H1 (cell line): ENCODE results near the gene PTPRE. TPM values are rescaled to one million over a fixed set of nuclear protein-coding genes. Genes with fewer than 3 reads are reported as not detected.

Experiments used
- CTCF ChIA-PET: fragments of 300-600 bp; sonication (Branson Sonifier 250); formaldehyde crosslinking; loops from one replicate; lab custom pipeline; 2021; ENCODE audit not compliant: partially characterized antibody; lab: Charles Lee
- POLR2A ChIA-PET: fragments of 300-600 bp; sonication (Branson Sonifier 250); formaldehyde crosslinking; loops from one replicate; lab custom pipeline; 2021; ENCODE audit warnings: inconsistent platforms; ENCODE audit not compliant: partially characterized antibody; lab: Charles Lee
- DNase-seq, 2 experiments: peaks; one replicate each; pipeline versions ENCODE4 v3.0.0 to v3.0.0-alpha.2; 2010 to 2022; ENCODE audit warnings: low spot score in 2 of 2, low read depth in 1 of 2, mixed read lengths in 1 of 2
- FAIRE-seq: peaks from 2 replicates; lab custom pipeline; 2011; peaks lifted over from hg19 to GRCh38; lab: Jason Lieb, UNC
- H2AFZ ChIP-seq: 2 replicates; pipeline ENCODE4 v1.8.1; 2012; ENCODE audit warnings: low read length, inconsistent platforms
- H2AK5ac ChIP-seq: 2 replicates; pipeline ENCODE4 v1.6.1; 2013; ENCODE audit warnings: low read depth, low read length
- H2BK120ac ChIP-seq: replicated peaks from 2 replicates; pipeline ENCODE3; 2013; ENCODE audit warnings: low read depth, low read length, inconsistent platforms
- H2BK12ac ChIP-seq: 2 replicates; pipeline ENCODE4 v1.6.1; 2013; ENCODE audit warnings: low read depth, low read length
- H2BK15ac ChIP-seq: 2 replicates; pipeline ENCODE4 v1.6.1; 2013; ENCODE audit warnings: low read length
- H2BK20ac ChIP-seq: 2 replicates; pipeline ENCODE4 v1.6.1; 2013; ENCODE audit warnings: low read length
- H2BK5ac ChIP-seq: 2 replicates; pipeline ENCODE4 v1.6.1; 2013; ENCODE audit warnings: low read depth, low read length
- H3K14ac ChIP-seq: 2 replicates; pipeline ENCODE4 v1.6.1; 2013; ENCODE audit warnings: inconsistent platforms; ENCODE audit not compliant: insufficient read length
- H3K18ac ChIP-seq: 2 replicates; pipeline ENCODE4 v1.6.1; 2013; ENCODE audit warnings: low read length; ENCODE audit errors: extremely low read depth
- H3K23ac ChIP-seq: 2 replicates; pipeline ENCODE4 v1.6.1; 2013; ENCODE audit warnings: inconsistent platforms; ENCODE audit not compliant: insufficient read length
- H3K23me2 ChIP-seq: 2 replicates; pipeline ENCODE4 v1.6.1; 2013; ENCODE audit warnings: low read depth, low read length
- H3K27ac ChIP-seq: 2 replicates; pipeline ENCODE4 v1.6.1; 2011; ENCODE audit warnings: low read depth, low read length, inconsistent platforms
- H3K27me3 ChIP-seq, 4 experiments: replicated peaks in 1 of 4; 1 replicate in 1 of 4; 2 replicates in 3 of 4; pipeline versions ENCODE4 v1.6.1 to v1.8.1; 2011 to 2013; ENCODE audit warnings: low read length in 3 of 4, mild to moderate bottlenecking in 3 of 4, inconsistent platforms in 2 of 4, mixed read lengths in 2 of 4, moderate library complexity in 1 of 4; ENCODE audit not compliant: control insufficient read depth in 3 of 4, insufficient read depth in 3 of 4; ENCODE audit errors: extremely low read depth in 1 of 4
- H3K36me3 ChIP-seq, 4 experiments: 2 replicates each; pipeline versions ENCODE4 v1.6.1 to v1.8.1; 2011 to 2013; ENCODE audit warnings: mild to moderate bottlenecking in 4 of 4, low read length in 3 of 4, moderate library complexity in 2 of 4, control low read depth in 1 of 4, inconsistent platforms in 1 of 4; ENCODE audit not compliant: insufficient read depth in 4 of 4, control insufficient read depth in 2 of 4
- H3K4ac ChIP-seq: replicated peaks from 2 replicates; pipeline ENCODE3; 2013; ENCODE audit warnings: low read length, low read depth, mixed read lengths, inconsistent platforms; ENCODE audit not compliant: insufficient read length
- H3K4me1 ChIP-seq, 4 experiments: replicated peaks in 1 of 4; 1 replicate in 1 of 4; 2 replicates in 3 of 4; pipeline versions ENCODE4 v1.6.1 to v1.8.1; 2011 to 2013; ENCODE audit warnings: low read length in 3 of 4, inconsistent platforms in 2 of 4, mixed read lengths in 1 of 4; ENCODE audit not compliant: insufficient read depth in 4 of 4, control insufficient read depth in 3 of 4
- H3K4me2 ChIP-seq, 2 experiments: 2 replicates each; pipeline versions ENCODE4 v1.6.1 to v1.8.1; 2011 to 2013; ENCODE audit warnings: low read depth in 2 of 2, low read length in 2 of 2, control low read depth in 1 of 2, inconsistent platforms in 1 of 2, mild to moderate bottlenecking in 1 of 2; ENCODE audit not compliant: insufficient read depth in 1 of 2
- H3K4me3 ChIP-seq, 4 experiments: fragments of 200-600, 300-600 bp in 1 of 4; sonication (generic), shearing (Covaris generic), sonication (Bioruptor Twin) in 1 of 4; 2 replicates each; pipeline versions ENCODE4 v1.5.1 to v1.8.1; 2011 to 2016; ENCODE audit warnings: low read length in 4 of 4, low read depth in 3 of 4, control low read depth in 2 of 4, inconsistent platforms in 2 of 4, mild to moderate bottlenecking in 2 of 4, mixed read lengths in 1 of 4, moderate library complexity in 1 of 4; ENCODE audit not compliant: insufficient read depth in 2 of 4; ENCODE audit errors: extremely low read depth in 1 of 4
- H3K56ac ChIP-seq: replicated peaks from 2 replicates; pipeline ENCODE3; 2013; ENCODE audit warnings: low read depth, mild to moderate bottlenecking, mixed read lengths, low read length, inconsistent platforms; ENCODE audit not compliant: insufficient read length
- H3K79me1 ChIP-seq: 2 replicates; pipeline ENCODE4 v1.6.1; 2013; ENCODE audit warnings: low read depth, low read length, control low read depth
- H3K79me2 ChIP-seq, 2 experiments: 2 replicates each; pipeline versions ENCODE4 v1.6.1 to v1.8.1; 2012 to 2013; ENCODE audit warnings: low read length in 2 of 2, mild to moderate bottlenecking in 2 of 2, inconsistent platforms in 1 of 2; ENCODE audit not compliant: insufficient read depth in 2 of 2, control insufficient read depth in 1 of 2
- H3K9ac ChIP-seq, 4 experiments: replicated peaks in 1 of 4; 1 replicate in 1 of 4; 2 replicates in 3 of 4; pipeline versions ENCODE4 v1.6.1 to v1.8.1; 2011 to 2013; ENCODE audit warnings: low read depth in 3 of 4, low read length in 3 of 4, control low read depth in 2 of 4, mild to moderate bottlenecking in 2 of 4, moderate library complexity in 2 of 4, inconsistent platforms in 1 of 4; ENCODE audit errors: extremely low read depth in 1 of 4
- H3K9me3 ChIP-seq, 2 experiments: 2 replicates each; pipeline versions ENCODE4 v1.6.1 to v1.8.1; 2012 to 2013; ENCODE audit warnings: mild to moderate bottlenecking in 2 of 2, moderate library complexity in 2 of 2, control low read depth in 1 of 2, inconsistent platforms in 1 of 2, low read depth in 1 of 2, low read length in 1 of 2, mixed read lengths in 1 of 2; ENCODE audit not compliant: insufficient read depth in 2 of 2
- H4K20me1 ChIP-seq, 2 experiments: replicated peaks in 1 of 2; 2 replicates each; pipeline versions ENCODE3 to v1.8.1; 2011 to 2013; ENCODE audit warnings: inconsistent platforms in 2 of 2, low read length in 2 of 2, mild to moderate bottlenecking in 1 of 2; ENCODE audit not compliant: insufficient read depth in 2 of 2, control insufficient read depth in 1 of 2
- H4K5ac ChIP-seq: 2 replicates; pipeline ENCODE4 v1.6.1; 2013; ENCODE audit warnings: low read length, low read depth, mixed read lengths, inconsistent platforms; ENCODE audit not compliant: insufficient read length
- H4K8ac ChIP-seq: 2 replicates; pipeline ENCODE4 v1.8.0; 2013; ENCODE audit warnings: mild to moderate bottlenecking, moderate library complexity, low read length, inconsistent platforms; ENCODE audit not compliant: insufficient read depth; ENCODE audit errors: extremely low read depth
- H4K91ac ChIP-seq: replicated peaks from 2 replicates; pipeline ENCODE3; 2013; ENCODE audit warnings: low read length, mixed read lengths, inconsistent platforms; ENCODE audit not compliant: insufficient read length
- BCL11A ChIP-seq, 2 experiments: IDR thresholded peaks; one replicate each; pipeline ENCODE4 v1.6.1; 2011; ENCODE audit warnings: low read depth in 2 of 2, low read length in 2 of 2, mild to moderate bottlenecking in 2 of 2
- CTBP2 ChIP-seq: IDR thresholded peaks from 2 replicates; pipeline ENCODE4 v1.7.0; 2011; ENCODE audit warnings: borderline replicate concordance, mild to moderate bottlenecking, moderate library complexity, mixed read lengths, low read length; ENCODE audit not compliant: insufficient read depth, insufficient read length
- JUND ChIP-seq: IDR thresholded peaks from 2 replicates; pipeline ENCODE4 v1.6.1; 2011; ENCODE audit warnings: mild to moderate bottlenecking, improper control_type of control experiment, low read length
- KDM5A ChIP-seq: fragments of 200-600 bp; IDR thresholded peaks from 2 replicates; pipeline ENCODE4 v1.7.1; 2012; ENCODE audit warnings: mild to moderate bottlenecking, low read length, inconsistent platforms, mixed read lengths
- MAFK ChIP-seq: IDR thresholded peaks from 2 replicates; pipeline ENCODE4 v1.6.1; 2012; ENCODE audit warnings: low read depth, mild to moderate bottlenecking, improper control_type of control experiment, low read length
- POLR2AphosphoS5 ChIP-seq: IDR thresholded peaks from 2 replicates; pipeline ENCODE4 v1.6.1; 2011; ENCODE audit warnings: low read depth, low read length
- POU5F1 ChIP-seq: IDR thresholded peaks from 2 replicates; pipeline ENCODE4 v1.6.1; 2011; ENCODE audit warnings: low read depth, mild to moderate bottlenecking, low read length, moderate library complexity
- USF2 ChIP-seq: IDR thresholded peaks from 2 replicates; pipeline ENCODE4 v1.6.1; 2011; ENCODE audit warnings: low read length, improper control_type of control experiment
- WGBS, 2 experiments: shearing (Covaris generic) in 1 of 2; methylation state at CpG; one replicate each; pipeline versions ENCODE4 v1.1.6 to v1.1.7; 2013 to 2015; ENCODE audit warnings: low lambda C conversion rate in 2 of 2, mixed read lengths in 2 of 2, inconsistent platforms in 1 of 2, low coverage in 1 of 2, missing lambda C conversion rate in 1 of 2; ENCODE audit not compliant: insufficient replicate concordance in 2 of 2, insufficient coverage in 1 of 2, insufficient read length in 1 of 2; ENCODE audit errors: extremely low coverage in 1 of 2, missing lambda C conversion rate in 1 of 2; 5-methylcytosine and 5-hydroxymethylcytosine counted together
- polyA plus RNA-seq, 7 experiments: library from polyadenylated mRNA; depleted of rRNA in 3 of 7; stranded (reverse) in 5 of 7; unstranded in 2 of 7; fragments of >200 nt in 5 of 7; fragments of 200-250 nt in 2 of 7; gene quantifications; 1 replicate in 5 of 7; 2 replicates in 1 of 7; 4 replicates in 1 of 7; pipeline versions ENCODE4 v1.2.1 to v1.2.3, GENCODE V29; 2011 to 2013; ENCODE audit warnings: missing spikeins in 2 of 7, mixed read lengths in 2 of 7
- total RNA-seq: library from RNA; stranded (reverse); fragmentation: NEBNext Ultra II Directional; extraction: Animal tissue kit (Norgen Biotek cat#: 25700); gene quantifications from 2 replicates; pipeline ENCODE4 v1.2.1, GENCODE V29; 2021
- TF ChIP-seq, protein P1 (sequence below): IDR thresholded peaks from 2 replicates; pipeline ENCODE4 v1.6.1; 2012; ENCODE audit warnings: inconsistent platforms
- TF ChIP-seq, protein P2 (sequence below): IDR thresholded peaks from 2 replicates; pipeline ENCODE4 v1.6.1; 2012; ENCODE audit warnings: inconsistent platforms
- TF ChIP-seq, protein P3 (sequence below): IDR thresholded peaks from 2 replicates; pipeline ENCODE4 v1.6.1; 2012; ENCODE audit warnings: low read length, inconsistent platforms

Gene PTPRE
- total and polyA plus RNA-seq, 2 of the 8 experiments (the other 6 are each of a cell fraction or from before 2014, with no cell fraction given), result 0.33 to 0.54 TPM

DNA sequence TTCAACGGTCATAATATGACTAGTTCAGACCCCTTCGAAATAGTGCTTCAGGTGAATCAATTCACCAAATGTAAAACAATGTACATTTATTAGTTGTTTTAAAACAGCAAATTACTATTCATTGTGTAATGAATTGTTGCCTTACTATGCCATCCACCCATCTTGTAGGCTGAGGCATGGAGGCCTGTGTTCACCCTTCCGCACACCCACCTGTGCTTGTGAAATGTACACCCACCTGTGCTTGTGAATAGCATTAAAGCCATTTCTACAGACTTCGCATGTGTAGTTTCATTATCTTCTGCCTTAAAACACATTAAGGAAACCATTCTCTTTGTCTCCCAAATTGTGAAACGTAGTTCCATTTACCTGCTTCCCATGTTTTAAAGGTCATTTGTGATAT is 31.0 kb upstream of the PTPRE start:
- WGBS, 2 experiments, result 90% methylated on average over 5 of the region's 5 CpGs; no CpG with 5 or more reads in 1 of the 2 experiments
- DNase-seq (no peak), FAIRE-seq (no peak)
- Histone ChIP-seq H2BK5ac (no peak overlapping the region), H3K9ac (no peak overlapping the region), H3K9me3 (no peaks in the 10 kb centered on the region), H4K8ac (no peak overlapping the region), H3K14ac (no peak overlapping the region), H3K36me3 (no peaks in the 10 kb centered on the region), H3K4ac (no peak overlapping the region), H2BK120ac (no peak overlapping the region), H3K4me1 (no peaks in the 10 kb centered on the region), H3K4me2 (no peak overlapping the region), H3K56ac (no peak overlapping the region), H3K23me2 (no peaks in the 10 kb centered on the region), H3K79me1 (no peaks in the 10 kb centered on the region), H4K91ac (no peak overlapping the region), H2BK20ac (no peak overlapping the region), H3K79me2 (no peaks in the 10 kb centered on the region), H4K20me1 (no peaks in the 10 kb centered on the region), H3K4me3 (no peak overlapping the region), H3K27ac (no peak overlapping the region), H2AFZ (no peak overlapping the region), H3K27me3 (no peaks in the 10 kb centered on the region; a peak in 1 of 7 replicates), H2BK15ac (no peak overlapping the region), H2BK12ac (no peak overlapping the region), H4K5ac (no peak overlapping the region), H3K23ac (no peak overlapping the region), H3K18ac (no peak overlapping the region), H2AK5ac (no peak overlapping the region)
- ChIA-PET POLR2A (no interaction called here), CTCF (interaction anchor here (2.5 kb wide), 1 partner anchor 194 kb away, joined by 12 read pairs; no protein-coding TSS in a partner anchor)
- TF ChIP-seq, protein P1, sequence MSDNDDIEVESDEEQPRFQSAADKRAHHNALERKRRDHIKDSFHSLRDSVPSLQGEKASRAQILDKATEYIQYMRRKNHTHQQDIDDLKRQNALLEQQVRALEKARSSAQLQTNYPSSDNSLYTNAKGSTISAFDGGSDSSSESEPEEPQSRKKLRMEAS, result no peak
- TF ChIP-seq CTBP2 (no peak), BCL11A (IDR thresholded peaks at IDR 0.05; ENCODE audit: low read depth in 2 of 2, low read length in 2 of 2) (no peak), POLR2AphosphoS5 (no peak), JUND (no peak), KDM5A (no peak), POU5F1 (no peak), MAFK (no peak), USF2 (no peak)
- TF ChIP-seq, protein P2, sequence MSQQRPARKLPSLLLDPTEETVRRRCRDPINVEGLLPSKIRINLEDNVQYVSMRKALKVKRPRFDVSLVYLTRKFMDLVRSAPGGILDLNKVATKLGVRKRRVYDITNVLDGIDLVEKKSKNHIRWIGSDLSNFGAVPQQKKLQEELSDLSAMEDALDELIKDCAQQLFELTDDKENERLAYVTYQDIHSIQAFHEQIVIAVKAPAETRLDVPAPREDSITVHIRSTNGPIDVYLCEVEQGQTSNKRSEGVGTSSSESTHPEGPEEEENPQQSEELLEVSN, result no peak
- TF ChIP-seq, protein P3, sequence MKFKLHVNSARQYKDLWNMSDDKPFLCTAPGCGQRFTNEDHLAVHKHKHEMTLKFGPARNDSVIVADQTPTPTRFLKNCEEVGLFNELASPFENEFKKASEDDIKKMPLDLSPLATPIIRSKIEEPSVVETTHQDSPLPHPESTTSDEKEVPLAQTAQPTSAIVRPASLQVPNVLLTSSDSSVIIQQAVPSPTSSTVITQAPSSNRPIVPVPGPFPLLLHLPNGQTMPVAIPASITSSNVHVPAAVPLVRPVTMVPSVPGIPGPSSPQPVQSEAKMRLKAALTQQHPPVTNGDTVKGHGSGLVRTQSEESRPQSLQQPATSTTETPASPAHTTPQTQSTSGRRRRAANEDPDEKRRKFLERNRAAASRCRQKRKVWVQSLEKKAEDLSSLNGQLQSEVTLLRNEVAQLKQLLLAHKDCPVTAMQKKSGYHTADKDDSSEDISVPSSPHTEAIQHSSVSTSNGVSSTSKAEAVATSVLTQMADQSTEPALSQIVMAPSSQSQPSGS, result no peak
